ENCODE results near the gene WDSUB1.

The WDSUB1 gene

GRCh38 chr2:159192371-159192918 lies 94.1 kb downstream of the WDSUB1 start:
- DNase-seq: no peak

GRCh38 chr2:159188449-159188848 lies 98.1 kb downstream of the WDSUB1 start:
- no peak for DNase-seq

GRCh38 chr2:159187106-159187505 lies 99.4 kb downstream of the WDSUB1 start:
- DNase-seq: no peak

GRCh38 chr2:159186462-159186861 lies 100.0 kb downstream of the WDSUB1 start:
- no peak for DNase-seq

All from NCI-H524 treated with DMSO at 0.1 percent for 48 hours (cell line).